ENCODE data around the gene TBXAS1. TPM values are rescaled to one million over a fixed set of nuclear protein-coding genes. Genes with fewer than 3 reads are reported as not detected.

Gene TBXAS1
- total and polyA plus RNA-seq, 2 of the 8 experiments (the other 6 are each of a cell fraction or from before 2014, with no cell fraction given), result 0.86 to 2.1 TPM

- H3K4me2 ChIP-seq (ENCODE audit: insufficient read depth in 1 of 2, low read depth in 2 of 2, low read length in 2 of 2), result no peak overlapping the region
- 89% methylated on average over 2 of the region's 2 CpGs; no CpG with 5 or more reads in 1 of the 2 experiments for WGBS, 2 experiments (ENCODE audit: extremely low coverage in 1 of 2, insufficient coverage in 1 of 2, insufficient read length in 1 of 2, insufficient replicate concordance in 2 of 2, low coverage in 1 of 2, low lambda C conversion rate in 2 of 2, missing lambda C conversion rate in 1 of 2)
- CTCF ChIA-PET (ENCODE audit: partially characterized antibody), result no interaction called here
Measured at GRCh38 chr7:139861803-139862202, 32.7 kb downstream of the TBXAS1 start.

More at GRCh38 chr7:139861803-139862202, 32.7 kb downstream of the TBXAS1 start:
- Histone ChIP-seq H3K4me3 (ENCODE audit: extremely low read depth in 1 of 4, insufficient read depth in 2 of 4, low read depth in 3 of 4, low read length in 4 of 4) (no peak overlapping the region), H4K91ac (replicated peaks; ENCODE audit: insufficient read length, low read length) (no peak overlapping the region), H3K9ac (replicated peaks in 1 of 4; ENCODE audit: extremely low read depth in 1 of 4, low read depth in 3 of 4, low read length in 3 of 4) (no peak overlapping the region), H3K4me1 (replicated peaks in 1 of 4; ENCODE audit: control insufficient read depth in 3 of 4, insufficient read depth in 4 of 4, low read length in 3 of 4) (no peaks in the 10 kb centered on the region), H2BK5ac (ENCODE audit: low read depth, low read length) (no peak overlapping the region), H4K20me1 (replicated peaks in 1 of 2; ENCODE audit: control insufficient read depth in 1 of 2, insufficient read depth in 2 of 2, low read length in 2 of 2) (no peaks in the 10 kb centered on the region), H3K27ac (ENCODE audit: low read depth, low read length) (no peak overlapping the region), H4K5ac (ENCODE audit: insufficient read length, low read depth, low read length) (no peak overlapping the region), H3K36me3 (ENCODE audit: control insufficient read depth in 2 of 4, insufficient read depth in 4 of 4, low read length in 3 of 4) (no peaks in the 10 kb centered on the region), H3K27me3 (replicated peaks in 1 of 4; ENCODE audit: control insufficient read depth in 3 of 4, extremely low read depth in 1 of 4, insufficient read depth in 3 of 4, low read length in 3 of 4) (no peaks in the 10 kb centered on the region), H2BK12ac (ENCODE audit: low read depth, low read length) (no peak overlapping the region), H3K14ac (ENCODE audit: insufficient read length) (no peak overlapping the region), H2AFZ (ENCODE audit: low read length) (no peak overlapping the region), H3K4ac (replicated peaks; ENCODE audit: insufficient read length, low read depth, low read length) (no peak overlapping the region), H4K8ac (ENCODE audit: extremely low read depth, insufficient read depth, low read length) (no peak overlapping the region), H2AK5ac (ENCODE audit: low read depth, low read length) (no peak overlapping the region), H3K56ac (replicated peaks; ENCODE audit: insufficient read length, low read depth, low read length) (no peak overlapping the region), H3K18ac (ENCODE audit: extremely low read depth, low read length) (no peak overlapping the region), H3K9me3 (ENCODE audit: insufficient read depth in 2 of 2, low read depth in 1 of 2, low read length in 1 of 2) (peaks cover 0 to 9% of the 10 kb centered on the region in 2 experiments; a peak in 2 of 4 replicates), H2BK15ac (ENCODE audit: low read length) (no peak overlapping the region), H3K23me2 (ENCODE audit: low read depth, low read length) (no peaks in the 10 kb centered on the region), H2BK20ac (ENCODE audit: low read length) (no peak overlapping the region), H3K23ac (ENCODE audit: insufficient read length) (no peak overlapping the region), H3K79me1 (ENCODE audit: low read depth, low read length) (no peaks in the 10 kb centered on the region), H2BK120ac (replicated peaks; ENCODE audit: low read depth, low read length) (no peak overlapping the region), H3K79me2 (ENCODE audit: control insufficient read depth in 1 of 2, insufficient read depth in 2 of 2, low read length in 2 of 2) (no peaks in the 10 kb centered on the region)
- TF ChIP-seq TEAD4 (IDR thresholded peaks at IDR 0.05; ENCODE audit: low read depth, low read length) (no peak), MAFK (IDR thresholded peaks at IDR 0.05; ENCODE audit: low read depth, low read length) (no peak), SIX5 (IDR thresholded peaks at IDR 0.05; ENCODE audit: low read depth, low read length) (no peak), TAF1 (IDR thresholded peaks at IDR 0.05; ENCODE audit: low read depth, low read length) (no peak), CBX8 (IDR thresholded peaks at IDR 0.05; ENCODE audit: borderline replicate concordance, low read depth, low read length) (no peak), NRF1 (IDR thresholded peaks at IDR 0.05; ENCODE audit: low read depth, low read length) (no peak), ZNF274 (IDR thresholded peaks at IDR 0.05; ENCODE audit: borderline replicate concordance, extremely low read depth, low read length) (no peak), SP1 (IDR thresholded peaks at IDR 0.05; ENCODE audit: low read depth, low read length) (no peak), RBBP5 (IDR thresholded peaks at IDR 0.05; ENCODE audit: borderline replicate concordance, low read depth, low read length) (no peak), POLR2A (IDR thresholded peaks at IDR 0.05; ENCODE audit: control extremely low read depth in 1 of 2, low read depth in 2 of 2, low read length in 2 of 2) (no peak), CHD1 (IDR thresholded peaks at IDR 0.05; ENCODE audit: low read depth, low read length) (no peak), JUND (IDR thresholded peaks at IDR 0.05; ENCODE audit: low read length) (no peak), KDM1A (IDR thresholded peaks at IDR 0.05; ENCODE audit: borderline replicate concordance, low read length) (no peak)
- no peak for DNase-seq (ENCODE audit: low read depth in 1 of 2, low spot score in 2 of 2)
- POLR2A ChIA-PET (ENCODE audit: partially characterized antibody), result no interaction called here
- FAIRE-seq, result no peak

Data from H1 (cell line).